IPS-NIHi11 (cell line): ENCODE measurements around the gene PRKAR2B.
A peak's percentile ranks its signal among the peaks of the same experiment; 100 is the strongest.

Source experiments
- DNase-seq: peaks from one replicate; pipeline ENCODE4 v3.0.0; 2012; ENCODE audit warnings: mixed read lengths, low spot score

PRKAR2B gene

DNA sequence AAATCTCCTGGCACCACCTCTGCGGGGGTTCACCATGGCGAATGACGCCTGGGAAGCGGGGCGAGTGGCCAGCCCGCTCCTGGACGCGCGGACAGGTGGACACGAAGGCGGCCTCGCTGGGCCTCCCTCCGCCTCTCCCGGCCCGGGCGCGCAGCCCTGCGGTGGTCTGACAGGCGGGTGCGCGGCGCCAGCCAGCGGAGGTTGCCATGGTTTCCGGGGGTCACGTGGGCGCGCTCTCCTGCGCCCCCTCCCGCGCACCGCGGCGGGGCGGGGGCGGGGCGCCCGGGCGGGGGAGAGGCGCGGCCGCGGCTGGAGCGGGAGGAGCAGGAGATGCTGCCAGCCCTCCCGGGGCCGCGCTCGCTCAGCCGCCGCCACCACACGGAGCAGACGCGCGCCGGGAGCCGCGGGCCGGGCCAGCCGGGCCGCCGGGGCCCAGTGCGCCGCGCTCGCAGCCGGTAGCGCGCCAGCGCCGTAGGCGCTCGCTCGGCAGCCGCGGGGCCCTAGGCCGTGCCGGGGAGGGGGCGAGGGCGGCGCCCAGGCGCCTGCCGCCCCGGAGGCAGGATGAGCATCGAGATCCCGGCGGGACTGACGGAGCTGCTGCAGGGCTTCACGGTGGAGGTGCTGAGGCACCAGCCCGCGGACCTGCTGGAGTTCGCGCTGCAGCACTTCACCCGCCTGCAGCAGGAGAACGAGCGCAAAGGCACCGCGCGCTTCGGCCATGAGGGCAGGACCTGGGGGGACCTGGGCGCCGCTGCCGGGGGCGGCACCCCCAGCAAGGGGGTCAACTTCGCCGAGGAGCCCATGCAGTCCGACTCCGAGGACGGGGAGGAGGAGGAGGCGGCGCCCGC lies at the start of gene PRKAR2B:
PRKAR2B (plus strand) TSS at position 359 of the 848 bp plus-strand sequence; CDS start at position 562, 203 bp downstream.
- peak; percentile 95 for DNase-seq

- no peak for DNase-seq
Measured at GRCh38 chr7:106994833-106995232, 49.7 kb upstream of the PRKAR2B start.

- DNase-seq = no peak
Measured at GRCh38 chr7:106997487-106998271, 46.8 kb upstream of the PRKAR2B start.

- DNase-seq = no peak
Measured at GRCh38 chr7:106999023-106999422, 45.5 kb upstream of the PRKAR2B start.

DNA sequence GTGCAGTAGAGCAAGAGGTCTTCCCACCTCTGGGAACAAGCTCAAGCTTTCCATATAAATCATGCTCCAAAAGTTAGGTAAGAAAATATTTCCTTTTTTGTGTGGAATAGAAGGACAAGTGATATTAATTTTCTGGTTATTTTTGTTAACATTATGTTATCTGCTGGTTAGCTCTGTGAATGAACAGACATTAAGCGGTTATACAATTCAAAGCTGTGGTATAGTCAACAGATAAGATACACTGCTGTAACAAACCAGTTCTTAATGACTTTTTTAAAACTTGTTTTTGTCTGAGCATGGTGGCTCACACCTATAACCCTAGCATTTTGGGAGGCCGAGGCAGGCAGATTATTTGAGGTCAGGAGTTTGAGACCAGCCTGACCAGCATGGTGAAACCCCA lies 43.0 kb upstream of the PRKAR2B start:
- DNase-seq = no peak

GRCh38 chr7:107002126-107002525 lies 42.4 kb upstream of the PRKAR2B start:
- no peak for DNase-seq

DNA sequence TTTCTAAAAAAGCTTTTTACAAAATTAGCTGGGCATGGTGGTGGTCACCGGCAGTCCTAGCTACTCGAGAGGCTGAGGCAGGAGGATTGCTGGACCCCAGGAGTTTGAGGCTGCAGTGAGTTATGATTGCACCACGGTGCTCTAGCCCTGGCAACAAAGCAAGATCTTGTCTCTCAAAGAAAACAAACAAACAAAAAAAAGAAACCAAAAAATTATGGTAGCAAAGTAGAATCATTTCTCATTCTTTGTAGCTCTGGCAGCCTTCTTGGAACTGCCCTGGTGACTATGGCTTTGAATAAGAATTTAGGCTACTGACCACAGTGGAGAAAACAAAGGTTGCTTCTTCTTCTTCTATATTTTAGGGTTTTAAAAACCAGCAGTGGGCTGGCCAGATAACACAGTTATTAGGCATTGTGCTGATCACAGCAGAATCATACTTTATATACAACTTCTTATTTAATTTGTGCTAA lies 41.9 kb upstream of the PRKAR2B start:
- no peak for DNase-seq

- no peak for DNase-seq
Measured at GRCh38 chr7:107007007-107007891, 37.3 kb upstream of the PRKAR2B start.

DNA sequence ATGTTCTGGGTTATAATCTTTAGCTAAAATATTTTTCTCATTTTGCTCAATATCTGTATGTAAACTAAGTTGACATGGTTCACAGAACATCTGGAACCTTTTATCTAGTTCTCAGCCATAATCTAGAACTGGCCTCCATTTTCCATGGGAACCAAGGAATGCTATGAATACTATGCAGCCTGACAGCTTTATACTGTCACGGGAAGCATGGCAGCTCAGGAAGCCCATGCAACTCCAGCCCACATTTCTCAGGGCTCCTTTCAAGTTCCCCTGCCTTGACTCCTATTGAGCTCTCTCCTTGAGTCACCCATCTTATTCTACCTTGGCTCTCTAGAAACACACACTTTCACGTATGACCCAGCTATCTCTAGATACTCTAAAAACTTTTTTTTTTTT lies 36.6 kb upstream of the PRKAR2B start:
- DNase-seq = no peak

- no peak for DNase-seq
Measured at GRCh38 chr7:107009846-107010203, 34.7 kb upstream of the PRKAR2B start.

DNA sequence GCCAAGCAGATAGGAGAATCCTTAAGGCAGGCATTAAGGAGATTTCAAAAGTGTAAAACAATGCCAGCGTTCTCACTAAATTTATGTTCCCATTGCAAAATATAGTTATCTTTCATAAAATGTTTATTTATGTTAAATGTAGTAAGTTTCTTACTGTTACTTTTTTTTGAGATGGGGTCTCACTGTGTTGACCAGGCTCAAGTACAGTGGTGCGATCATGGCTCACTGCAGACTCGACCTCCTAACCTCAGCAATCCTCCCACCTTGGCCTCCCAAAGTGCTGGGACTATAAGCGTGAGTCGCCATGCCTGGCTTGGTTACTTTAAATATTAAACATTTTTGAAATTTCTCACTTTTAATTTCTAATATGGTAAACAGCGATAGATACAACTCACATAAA lies 31.8 kb upstream of the PRKAR2B start:
- no peak for DNase-seq

- DNase-seq = peak; percentile 28
Measured at GRCh38 chr7:107014387-107015023, 30.0 kb upstream of the PRKAR2B start.

GRCh38 chr7:107016312-107016711 lies 28.2 kb upstream of the PRKAR2B start:
- no peak for DNase-seq

DNA sequence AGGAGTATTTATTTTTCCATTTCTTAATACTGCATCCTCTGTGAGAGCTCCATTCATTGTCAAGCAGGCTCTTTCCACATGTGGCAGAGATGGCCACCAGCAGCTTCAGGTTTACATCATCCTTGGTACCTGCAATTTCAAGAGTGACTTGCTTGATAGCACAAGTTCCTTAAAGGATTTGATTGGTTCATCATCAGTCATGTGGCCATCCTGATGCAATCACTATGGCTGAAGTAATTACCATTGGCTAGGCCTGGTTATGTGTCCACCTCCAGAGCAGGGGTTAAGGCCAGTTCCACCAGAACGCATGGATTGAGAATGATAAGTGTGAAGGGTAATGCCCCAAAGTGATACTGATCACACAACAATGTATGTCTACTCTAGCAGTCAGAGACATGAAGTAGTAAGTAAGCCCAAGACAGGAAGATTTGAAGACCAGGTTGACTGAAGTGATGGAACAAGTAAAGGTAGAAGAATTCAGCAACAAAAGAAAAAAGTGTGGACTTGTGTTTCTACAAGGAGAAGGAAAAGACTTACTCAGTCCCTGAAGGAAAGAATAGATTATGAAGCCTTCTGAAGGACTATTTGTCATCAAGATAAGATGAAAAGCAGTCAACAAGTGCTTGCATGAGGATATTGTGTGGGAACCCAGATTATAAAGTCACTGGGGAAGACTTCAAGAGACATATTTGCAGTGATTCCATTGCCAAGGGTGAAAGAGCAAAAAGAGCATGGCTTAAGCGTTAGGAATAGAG lies 26.4 kb upstream of the PRKAR2B start:
- no peak for DNase-seq

- no peak for DNase-seq
Measured at GRCh38 chr7:107020400-107020799, 24.1 kb upstream of the PRKAR2B start.

- no peak for DNase-seq
Measured at GRCh38 chr7:107021600-107021999, 22.9 kb upstream of the PRKAR2B start.

DNA sequence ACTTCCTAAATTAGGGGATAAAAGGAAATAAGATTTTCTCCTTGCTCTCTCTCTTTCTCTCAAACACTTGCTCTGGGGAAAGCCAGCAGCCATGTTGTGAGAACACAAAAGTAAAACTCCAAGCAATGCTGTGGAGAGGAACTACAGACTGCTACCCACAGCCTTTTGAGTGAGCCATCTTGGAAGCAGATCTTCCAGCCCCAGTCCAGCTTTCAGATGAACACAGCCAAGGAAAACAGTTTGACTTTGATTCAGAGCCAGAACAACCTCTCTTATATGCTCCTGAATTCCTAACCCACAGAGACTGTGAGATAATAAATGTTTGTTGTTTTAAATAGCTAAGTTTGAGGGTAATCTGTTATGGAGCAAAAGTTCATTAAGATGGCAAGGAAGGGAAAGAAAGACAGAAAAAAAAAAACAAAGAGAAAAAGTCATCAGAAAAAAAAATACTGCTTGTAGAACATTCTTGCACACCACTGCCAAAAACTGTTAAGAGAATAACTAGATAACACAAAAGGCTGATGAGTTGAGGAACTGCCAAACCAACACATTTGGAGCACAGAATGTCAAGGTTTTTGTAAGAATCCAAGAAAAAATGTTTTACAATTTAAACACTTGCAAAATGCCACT lies 20.9 kb upstream of the PRKAR2B start:
- no peak for DNase-seq

DNA sequence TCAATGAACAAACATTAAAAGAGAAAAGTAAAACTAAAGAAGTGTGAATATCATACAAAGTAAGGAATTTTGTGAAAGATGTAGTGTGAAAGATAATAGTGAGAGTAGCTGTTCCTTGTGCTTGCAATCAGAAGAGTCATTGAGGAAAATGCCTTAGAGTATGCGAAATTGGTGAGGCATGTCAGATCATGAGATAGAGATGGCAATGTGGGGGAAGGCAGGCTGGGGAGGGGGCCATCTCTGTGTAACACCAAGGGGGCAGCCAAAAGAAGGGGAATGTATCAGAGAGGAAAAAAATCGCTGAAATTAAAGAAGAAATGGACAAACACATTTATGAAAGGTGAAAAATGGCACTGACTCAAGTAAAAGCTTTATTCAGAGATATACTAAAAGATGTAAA lies 19.6 kb upstream of the PRKAR2B start:
- DNase-seq = no peak

DNA sequence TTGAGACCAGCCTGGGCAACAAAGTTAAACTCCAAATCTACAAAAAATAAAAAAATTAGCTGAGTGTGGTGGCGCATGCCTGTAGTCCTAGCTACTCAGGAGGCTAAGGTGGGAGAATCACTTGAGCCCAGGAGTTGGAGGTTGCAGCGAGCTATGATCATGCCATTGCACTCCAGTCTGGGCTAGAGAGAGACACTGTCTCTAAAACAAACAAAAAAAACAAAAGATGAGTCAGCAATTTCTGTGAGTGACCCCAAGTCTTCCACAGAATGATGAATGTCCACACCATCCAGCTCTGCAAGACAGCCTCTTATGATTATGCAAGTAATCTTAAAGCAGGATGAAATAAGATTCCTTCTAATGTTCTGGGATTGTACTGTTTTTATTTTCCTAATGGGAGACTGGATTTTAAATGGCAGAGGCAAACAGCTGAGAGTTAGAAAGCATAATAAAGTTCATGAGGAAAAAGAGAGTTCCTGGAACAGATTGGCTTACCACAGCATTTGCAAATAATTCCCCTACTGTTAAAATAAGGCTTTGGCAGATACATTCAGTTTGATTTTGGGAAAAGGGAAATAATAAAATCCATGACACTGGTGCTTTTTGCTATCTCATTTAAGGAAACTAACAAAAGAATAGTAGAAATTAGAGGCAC lies 18.9 kb upstream of the PRKAR2B start:
- DNase-seq = no peak

- no peak for DNase-seq
Measured at GRCh38 chr7:107026166-107026565, 18.3 kb upstream of the PRKAR2B start.
